Spleen (tissue), 11 donors: Measurements from ENCODE around the gene NKAIN2. TPM values are rescaled to one million over a fixed set of nuclear protein-coding genes. Genes with fewer than 3 reads are reported as not detected.
"Not testable (repeated sequence)": the region's sequence is repeated elsewhere in the genome, so short reads cannot be mapped to it uniquely, and the experiment has no call there.

Experiments used
- DNase-seq: peaks from one replicate; pipeline ENCODE4 v3.0.0-alpha.2; 2020
- H3K27ac ChIP-seq, 8 donors: fragments of 200-600 bp; sonication (generic) in 7 of 8; 1 replicate in 4 of 8; 2 replicates in 4 of 8; pipeline versions ENCODE4 v1.5.0 to v1.8.0; 2016 to 2021; ENCODE audit warnings: inconsistent platforms in 4 of 8, mild to moderate bottlenecking in 4 of 8, moderate library complexity in 1 of 8
- H3K27me3 ChIP-seq, 7 donors: fragments of 200-600 bp; sonication (generic) in 6 of 7; replicated peaks in 1 of 7; 1 replicate in 4 of 7; 2 replicates in 3 of 7; pipeline versions ENCODE4 v1.5.0 to v1.8.0; 2016 to 2021; ENCODE audit warnings: inconsistent platforms in 3 of 7, mild to moderate bottlenecking in 1 of 7
- H3K36me3 ChIP-seq, 6 donors: fragments of 200-600 bp; sonication (generic) in 5 of 6; 1 replicate in 4 of 6; 2 replicates in 2 of 6; pipeline versions ENCODE4 v1.5.0 to v1.8.0; 2016 to 2021; ENCODE audit warnings: inconsistent platforms in 2 of 6
- H3K4me1 ChIP-seq, 6 donors: fragments of 200-600 bp; sonication (generic) in 5 of 6; 1 replicate in 3 of 6; 2 replicates in 3 of 6; pipeline versions ENCODE4 v1.5.0 to v1.8.0; 2016 to 2021; ENCODE audit warnings: inconsistent platforms in 3 of 6
- H3K4me3 ChIP-seq, 8 donors: fragments of 200-600 bp; sonication (generic) in 7 of 8; 1 replicate in 4 of 8; 2 replicates in 4 of 8; pipeline versions ENCODE4 v1.5.0 to v1.8.0; 2016 to 2021; ENCODE audit warnings: inconsistent platforms in 4 of 8, mild to moderate bottlenecking in 4 of 8, moderate library complexity in 2 of 8
- H3K9me3 ChIP-seq, 8 donors: fragments of 200-600 bp; sonication (generic) in 7 of 8; 1 replicate in 4 of 8; 2 replicates in 4 of 8; pipeline versions ENCODE4 v1.5.0 to v1.8.0; 2016 to 2021; ENCODE audit warnings: inconsistent platforms in 4 of 8
- CTCF ChIP-seq, 11 experiments: fragments of 200-600 bp in 7 of 11; fragments of 450-650 bp in 4 of 11; sonication (generic) in 4 of 11; IDR thresholded peaks in 8 of 11; conservative IDR thresholded peaks in 3 of 11; 1 replicate in 7 of 11; 2 replicates in 4 of 11; pipeline versions ENCODE4 v1.4.0 to v1.8.0; 2016 to 2021; ENCODE audit warnings: antibody characterized with exemption in 11 of 11, inconsistent platforms in 4 of 11, mild to moderate bottlenecking in 1 of 11
- POLR2A ChIP-seq, 3 donors: fragments of 450-650 bp; IDR thresholded peaks; one replicate each; pipeline ENCODE4 v1.5.1; 2017; ENCODE audit warnings: antibody characterized with exemption in 3 of 3, mild to moderate bottlenecking in 1 of 3
- POLR2AphosphoS5 ChIP-seq, 3 donors: sonication (generic); formaldehyde crosslinking; IDR thresholded peaks; one replicate each; pipeline ENCODE4 v1.5.1; 2017; ENCODE audit warnings: antibody characterized with exemption in 3 of 3
- WGBS, 5 donors: extraction: QIAGEN DNeasy Blood & Tissue Kit in 3 of 5; methylation state at CpG; one replicate each; pipeline versions ENCODE4 v1.1.5 to v1.1.7; 2013 to 2018; 5-methylcytosine and 5-hydroxymethylcytosine counted together
- intact Hi-C: fragments of 100-400 bp; cut with DNase I; formaldehyde crosslinking; loops from one replicate; pipeline ENCODE4 v1.15.0; 2023; ENCODE audit warnings: low total_unique reads
- polyA plus RNA-seq, 3 donors: library from polyadenylated mRNA; stranded (reverse); fragments of 200-250 nt; gene quantifications; one replicate each; pipeline ENCODE4 v1.2.1, GENCODE V29; 2013
- total RNA-seq, 7 donors: library from RNA; depleted of rRNA in 3 of 7; stranded (reverse); fragments of >200 nt in 3 of 7; fragmentation: NEBNext Ultra II Directional in 4 of 7; extraction: Animal tissue kit (Norgen Biotek cat#: 25700) in 4 of 7; gene quantifications; one replicate each; pipeline versions ENCODE4 v1.1.0 to v1.2.1, GENCODE V29; 2016 to 2021
- donor health status: healthy with polysubstance abuse.
- donor health status: DM: no; HTN: no; CAD: no; lungs with moderate emphysema.
- donor health status: DM: no; HTN: no; CAD: no.
- donor health status: Bipolar disorder and iron deficiency.
- donor health status: healthy.
- donor health status: DM: no; HTN: no; CAD: no.
- donor health status: DM: yes; HTN: yes; CAD: no.

Gene NKAIN2
- total and polyA plus RNA-seq, 10 donors = 0.13 to 0.51 (median 0.18) TPM; not detected in 4

- no peak for DNase-seq
- no peak overlapping the region for H3K27ac ChIP-seq
- intact Hi-C loops = no loop called here
- no peaks in the 10 kb centered on the region for H3K9me3 ChIP-seq
- no peaks in the 10 kb centered on the region for H3K27me3 ChIP-seq
- no peak overlapping the region for H3K4me3 ChIP-seq
- no peak for TF ChIP-seq CTCF (IDR thresholded peaks at IDR 0.05 in 8 of 11, conservative IDR thresholded peaks at IDR 0.05 in 3 of 11)
- TF ChIP-seq POLR2AphosphoS5 (IDR thresholded peaks at IDR 0.05) = no peak
- no peak for TF ChIP-seq POLR2A (IDR thresholded peaks at IDR 0.05)
- no peaks in the 10 kb centered on the region for H3K36me3 ChIP-seq
- H3K4me1 ChIP-seq = no peaks in the 10 kb centered on the region
- WGBS, 5 donors = 56 to 76% (median 72%) methylated on average over 2 of the region's 2 CpGs
Measured at GRCh38 chr6:123904228-123904627, 100.6 kb downstream of the NKAIN2 start.

- DNase-seq = no peak
- TF ChIP-seq POLR2AphosphoS5 (IDR thresholded peaks at IDR 0.05) (no peak), POLR2A (IDR thresholded peaks at IDR 0.05) (no peak), CTCF (IDR thresholded peaks at IDR 0.05 in 8 of 11, conservative IDR thresholded peaks at IDR 0.05 in 3 of 11) (no peak)
- intact Hi-C loops = no loop called here
- no peaks in the 10 kb centered on the region for H3K9me3 ChIP-seq
- H3K27ac ChIP-seq = no peak overlapping the region
- H3K4me1 ChIP-seq = no peaks in the 10 kb centered on the region
- no peaks in the 10 kb centered on the region for H3K36me3 ChIP-seq
- no peak overlapping the region for H3K4me3 ChIP-seq
- H3K27me3 ChIP-seq = no peaks in the 10 kb centered on the region
- 86 to 96% (median 93%) methylated on average over 2 of the region's 2 CpGs for WGBS, 5 donors
Measured at GRCh38 chr6:123908797-123909196, 105.1 kb downstream of the NKAIN2 start.

- no peak overlapping the region for H3K4me3 ChIP-seq
- no peaks in the 10 kb centered on the region for H3K4me1 ChIP-seq
- H3K9me3 ChIP-seq = no peaks in the 10 kb centered on the region
- no peak overlapping the region for H3K27ac ChIP-seq
- TF ChIP-seq POLR2AphosphoS5 (IDR thresholded peaks at IDR 0.05) = no peak
- TF ChIP-seq CTCF (IDR thresholded peaks at IDR 0.05 in 8 of 11, conservative IDR thresholded peaks at IDR 0.05 in 3 of 11) = no peak
- TF ChIP-seq POLR2A (IDR thresholded peaks at IDR 0.05) = no peak
- WGBS, 5 donors = 31 to 44% (median 38%) methylated on average over 2 of the region's 2 CpGs
- intact Hi-C loops = no loop called here
- H3K36me3 ChIP-seq = no peaks in the 10 kb centered on the region
- no peaks in the 10 kb centered on the region for H3K27me3 ChIP-seq
- no peak for DNase-seq
Measured at GRCh38 chr6:123909989-123910388, 106.3 kb downstream of the NKAIN2 start.

- Histone ChIP-seq H3K27me3 (no peaks in the 10 kb centered on the region), H3K9me3 (no peaks in the 10 kb centered on the region), H3K36me3 (no peaks in the 10 kb centered on the region), H3K27ac (no peak overlapping the region), H3K4me1 (no peaks in the 10 kb centered on the region), H3K4me3 (no peak overlapping the region)
- no peak for DNase-seq
- 67 to 93% (median 72%) methylated on average over 1 of the region's 1 CpG for WGBS, 5 donors
- intact Hi-C loops = no loop called here
- TF ChIP-seq POLR2AphosphoS5 (IDR thresholded peaks at IDR 0.05) (no peak), CTCF (IDR thresholded peaks at IDR 0.05 in 8 of 11, conservative IDR thresholded peaks at IDR 0.05 in 3 of 11) (no peak), POLR2A (IDR thresholded peaks at IDR 0.05) (no peak)
Measured at GRCh38 chr6:123913863-123914262, 110.2 kb downstream of the NKAIN2 start.

- H3K9me3 ChIP-seq, H3K27ac ChIP-seq, intact Hi-C loops, DNase-seq, H3K4me1 ChIP-seq, H3K27me3 ChIP-seq, H3K4me3 ChIP-seq, H3K36me3 ChIP-seq: not testable (repeated sequence)
- 75 to 97% (median 90%) methylated on average over 1 of the region's 3 CpGs for WGBS, 5 donors
Measured at GRCh38 chr6:123923379-123923778, 119.7 kb downstream of the NKAIN2 start.
